ENCODE measurements around the gene SSBP3. TPM values are rescaled to one million over a fixed set of nuclear protein-coding genes. Genes with fewer than 3 reads are reported as not detected.

The SSBP3 gene
- total and polyA plus RNA-seq, 8 donors = 33.0 to 129 (median 112) TPM

GRCh38 chr1:54268762-54269297, 137.4 kb downstream of the SSBP3 start:
- peaks cover 0 to 7% of the 10 kb centered on the region in 2 donors for H3K4me1 ChIP-seq
- TF ChIP-seq CTCF (IDR thresholded peaks at IDR 0.05) = no peak
- H3K36me3 ChIP-seq = no peaks in the 10 kb centered on the region
- intact Hi-C loops (cut with DNase I) = no loop called here
- no peak overlapping the region for H3K4me3 ChIP-seq
- no peaks in the 10 kb centered on the region for H3K9me3 ChIP-seq
- DNase-seq = no peak
- H3K27me3 ChIP-seq = no peaks in the 10 kb centered on the region
- H3K27ac ChIP-seq = no peak overlapping the region
- ATAC-seq = peak; percentile 51

GRCh38 chr1:54267815-54268761, 138.1 kb downstream of the SSBP3 start:
- TF ChIP-seq CTCF (IDR thresholded peaks at IDR 0.05) = no peak
- Histone ChIP-seq H3K27me3 (no peaks in the 10 kb centered on the region), H3K36me3 (no peaks in the 10 kb centered on the region), H3K4me3 (no peak overlapping the region), H3K9me3 (no peaks in the 10 kb centered on the region), H3K27ac (no peak overlapping the region), H3K4me1 (peaks cover 0 to 5% of the 10 kb centered on the region in 2 donors)
- ATAC-seq (no peak), DNase-seq (no peak)
- intact Hi-C loops (cut with DNase I) = no loop called here

DNA sequence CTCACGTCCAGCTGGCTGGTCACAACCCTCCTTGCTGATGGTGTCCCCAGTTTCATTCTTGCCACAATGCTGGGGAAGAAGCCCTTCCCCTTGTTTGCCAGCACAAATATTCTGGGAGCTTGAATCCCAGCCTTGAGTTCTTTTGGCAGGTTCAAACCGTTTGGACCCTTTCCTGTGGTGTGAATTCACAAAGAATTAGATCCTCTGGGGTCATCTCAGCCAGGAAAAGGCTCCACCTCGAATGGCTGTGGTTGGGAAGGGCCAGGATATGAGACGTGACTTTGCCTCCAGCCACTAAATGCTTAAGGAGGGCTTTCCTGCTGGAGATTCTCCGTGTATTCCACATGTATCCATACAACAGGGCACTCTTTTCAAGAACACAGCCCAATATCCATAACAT, 139.3 kb downstream of the SSBP3 start:
- Histone ChIP-seq H3K36me3 (no peaks in the 10 kb centered on the region), H3K4me3 (no peak overlapping the region), H3K4me1 (peaks cover 0 to 13% of the 10 kb centered on the region in 2 donors), H3K9me3 (no peaks in the 10 kb centered on the region), H3K27ac (no peak overlapping the region), H3K27me3 (no peaks in the 10 kb centered on the region)
- no peak for DNase-seq
- intact Hi-C loops (cut with DNase I) = no loop called here
- no peak for TF ChIP-seq CTCF (IDR thresholded peaks at IDR 0.05)
- ATAC-seq = no peak

DNA sequence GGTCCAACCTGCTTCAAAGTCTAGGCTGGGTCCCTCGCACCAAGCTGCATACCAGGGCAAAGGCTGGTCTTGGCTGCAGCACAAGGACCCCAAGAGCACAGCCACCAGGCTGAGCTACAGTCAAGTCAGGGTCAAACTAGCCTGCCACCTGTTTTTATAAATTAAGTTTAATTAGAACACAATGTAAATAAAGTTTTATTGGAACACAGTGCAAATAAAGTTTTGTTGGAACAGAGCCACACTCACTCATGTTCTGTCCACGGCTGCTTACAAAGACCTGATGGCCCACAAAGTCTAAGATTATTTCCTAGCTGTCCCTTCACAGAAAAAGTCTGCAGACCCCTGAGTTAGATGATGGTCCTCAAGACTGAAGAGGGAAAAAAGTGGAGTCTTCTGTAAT, 140.0 kb downstream of the SSBP3 start:
- intact Hi-C loops (cut with DNase I) = no loop called here
- Histone ChIP-seq H3K4me3 (no peak overlapping the region), H3K27me3 (no peaks in the 10 kb centered on the region), H3K4me1 (peaks cover 0 to 13% of the 10 kb centered on the region in 2 donors), H3K9me3 (no peaks in the 10 kb centered on the region), H3K27ac (no peak overlapping the region), H3K36me3 (no peaks in the 10 kb centered on the region)
- no peak for ATAC-seq
- TF ChIP-seq CTCF (IDR thresholded peaks at IDR 0.05) = no peak
- DNase-seq = no peak

- Histone ChIP-seq H3K27ac (no peak overlapping the region), H3K36me3 (no peaks in the 10 kb centered on the region), H3K9me3 (no peaks in the 10 kb centered on the region), H3K4me1 (peaks cover 0 to 13% of the 10 kb centered on the region in 2 donors), H3K4me3 (no peak overlapping the region), H3K27me3 (no peaks in the 10 kb centered on the region)
- peak in 1 of 4 donors; percentile 36 for DNase-seq
- no peak for TF ChIP-seq CTCF (IDR thresholded peaks at IDR 0.05)
- intact Hi-C loops (cut with DNase I) = no loop called here
- ATAC-seq = no peak
Observed at GRCh38 chr1:54265659-54266058, 140.5 kb downstream of the SSBP3 start.
